Gastrocnemius medialis (tissue), 4 donors: Measurements from ENCODE around the gene AK5.

ENCODE experiments used
- CTCF ChIP-seq, 5 experiments: fragments of 450-650 bp in 3 of 5; fragments of 200-600 bp in 2 of 5; sonication (generic) in 2 of 5; IDR thresholded peaks in 4 of 5; conservative IDR thresholded peaks in 1 of 5; 1 replicate in 4 of 5; 2 replicates in 1 of 5; pipeline ENCODE4 v1.5.1; 2016 to 2019; ENCODE audit warnings: antibody characterized with exemption in 5 of 5, mild to moderate bottlenecking in 3 of 5, moderate library complexity in 3 of 5
- POLR2A ChIP-seq, 2 donors: fragments of 450-650 bp; IDR thresholded peaks; one replicate each; pipeline ENCODE4 v1.6.1; 2017; ENCODE audit warnings: antibody characterized with exemption in 2 of 2, mild to moderate bottlenecking in 2 of 2, moderate library complexity in 2 of 2

GRCh38 chr1:77544845-77545244 is 263.0 kb downstream of the AK5 start:
- TF ChIP-seq CTCF (IDR thresholded peaks at IDR 0.05 in 4 of 5, conservative IDR thresholded peaks at IDR 0.05 in 1 of 5) (no peak), POLR2A (IDR thresholded peaks at IDR 0.05) (no peak)
